ENCODE results near the gene DHH. TPM values are rescaled to one million over a fixed set of nuclear protein-coding genes. Genes with fewer than 3 reads are reported as not detected.

DHH gene
- total RNA-seq, 1 donor from 2014 or later, result 0.56 TPM

GRCh38 chr12:49038291-49038955 is 56.2 kb downstream of the DHH start:
- peaks cover 13% of the 10 kb centered on the region for H3K36me3 Mint-ChIP-seq

GRCh38 chr12:49037947-49038237 is 56.7 kb downstream of the DHH start:
- TF ChIP-seq CTCF (conservative IDR thresholded peaks at IDR 0.05), result no peak
- Mint-ChIP-seq H3K9me3 (no peaks in the 10 kb centered on the region), H3K27ac (no peak overlapping the region), H3K27me3 (no peaks in the 10 kb centered on the region), H3K4me3 (no peak overlapping the region), H3K36me3 (peaks cover 11% of the 10 kb centered on the region), H3K4me1 (ENCODE audit: unreplicated experiment) (no peaks in the 10 kb centered on the region)
- DNase-seq (ENCODE audit: extremely low spot score, unreplicated experiment), result no peak

More at GRCh38 chr12:49038291-49038955, 56.2 kb downstream of the DHH start:
- H3K4me3 Mint-ChIP-seq, result no peak overlapping the region
- no peak for DNase-seq (ENCODE audit: extremely low spot score, unreplicated experiment)
- no peaks in the 10 kb centered on the region for H3K27me3 Mint-ChIP-seq
- TF ChIP-seq CTCF (conservative IDR thresholded peaks at IDR 0.05), result no peak
- peak overlapping the region; percentile 7 for H3K27ac Mint-ChIP-seq
- H3K9me3 Mint-ChIP-seq, result no peaks in the 10 kb centered on the region
- H3K4me1 Mint-ChIP-seq (ENCODE audit: unreplicated experiment), result no peaks in the 10 kb centered on the region

GRCh38 chr12:49037111-49037946 is 57.3 kb downstream of the DHH start:
- Mint-ChIP-seq H3K4me1 (ENCODE audit: unreplicated experiment) (no peaks in the 10 kb centered on the region), H3K4me3 (no peak overlapping the region), H3K27ac (no peak overlapping the region), H3K9me3 (no peaks in the 10 kb centered on the region), H3K27me3 (no peaks in the 10 kb centered on the region), H3K36me3 (peaks cover 11% of the 10 kb centered on the region)
- no peak for TF ChIP-seq CTCF (conservative IDR thresholded peaks at IDR 0.05)
- no peak for DNase-seq (ENCODE audit: extremely low spot score, unreplicated experiment)

Other genes starting within 250 kb of the DHH start
- gene DDX23, start 242.6 kb downstream of the DHH start, total RNA-seq (ENCODE audit: low replicate concordance), result 95.3 and 104 TPM in 2 replicates
- 3.2 and 6.9 TPM in 2 replicates for gene RND1, start 228.9 kb downstream of the DHH start, total RNA-seq (ENCODE audit: low replicate concordance)
- gene FKBP11, start 169.3 kb downstream of the DHH start, total RNA-seq (ENCODE audit: low replicate concordance), result 44.6 and 56.3 TPM in 2 replicates
- 161 and 168 TPM in 2 replicates for gene ARF3, start 137.3 kb downstream of the DHH start, total RNA-seq (ENCODE audit: low replicate concordance)
- gene WNT10B, start 123.1 kb downstream of the DHH start, total RNA-seq (ENCODE audit: low replicate concordance), result 6.2 and 6.3 TPM in 2 replicates
- 28.9 TPM in 1 of 2 replicates, not detected in the other for gene WNT1, start 116.5 kb downstream of the DHH start, total RNA-seq (ENCODE audit: low replicate concordance)
- gene DDN, start 95.4 kb downstream of the DHH start, total RNA-seq (ENCODE audit: low replicate concordance), result 0.45 and 8.8 TPM in 2 replicates
- 58.7 and 66.3 TPM in 2 replicates for gene PRKAG1, start 76.0 kb downstream of the DHH start, total RNA-seq (ENCODE audit: low replicate concordance)
- gene KMT2D, start 34.0 kb downstream of the DHH start, total RNA-seq (ENCODE audit: low replicate concordance), result 95.4 and 97.6 TPM in 2 replicates
- 0.88 and 1.8 TPM in 2 replicates for gene RHEBL1, start 24.8 kb downstream of the DHH start, total RNA-seq (ENCODE audit: low replicate concordance)
- 101 and 105 TPM in 2 replicates for gene LMBR1L, start 16.0 kb upstream of the DHH start, total RNA-seq (ENCODE audit: low replicate concordance)
- gene TUBA1B, start 36.6 kb upstream of the DHH start, total RNA-seq (ENCODE audit: low replicate concordance), result 664 and 1,458 TPM in 2 replicates
- 211 and 489 TPM in 2 replicates for gene TUBA1A, start 94.3 kb upstream of the DHH start, total RNA-seq (ENCODE audit: low replicate concordance)
- gene TUBA1C, start 170.3 kb upstream of the DHH start, total RNA-seq (ENCODE audit: low replicate concordance), result 187 and 221 TPM in 2 replicates
- gene PRPH, start 200.3 kb upstream of the DHH start, total RNA-seq (ENCODE audit: low replicate concordance), result 1.8 and 7.3 TPM in 2 replicates
- 21.7 and 66.3 TPM in 2 replicates for gene TROAP, start 228.5 kb upstream of the DHH start, total RNA-seq (ENCODE audit: low replicate concordance)
- 0.17 and 1.2 TPM in 2 replicates for gene C1QL4, start 242.4 kb upstream of the DHH start, total RNA-seq (ENCODE audit: low replicate concordance)

All from type B pancreatic cell (in vitro differentiated cells).